HG03060 (cell line): ENCODE results near the gene TSC22D2.
"Not testable (repeated sequence)": the region's sequence is repeated elsewhere in the genome, so short reads cannot be mapped to it uniquely, and the experiment has no call there.

Experiments
- ATAC-seq: cut with Tn5 transposase; IDR thresholded peaks from one replicate; pipeline ENCODE4 v1.9.1; 2021; ENCODE audit warnings: low read depth, moderate number of reproducible peaks; ENCODE audit not compliant: unreplicated experiment

The TSC22D2 gene

GRCh38 chr3:150479370-150479769, 71.3 kb downstream of the TSC22D2 start:
- ATAC-seq: no peak

GRCh38 chr3:150480877-150481276, 72.8 kb downstream of the TSC22D2 start:
- no peak for ATAC-seq

- no peak for ATAC-seq
Measured at GRCh38 chr3:150483226-150483625, 75.1 kb downstream of the TSC22D2 start.

GRCh38 chr3:150484410-150484809, 76.3 kb downstream of the TSC22D2 start:
- ATAC-seq: no peak

- ATAC-seq: no peak
Measured at GRCh38 chr3:150488867-150489266, 80.8 kb downstream of the TSC22D2 start.

DNA sequence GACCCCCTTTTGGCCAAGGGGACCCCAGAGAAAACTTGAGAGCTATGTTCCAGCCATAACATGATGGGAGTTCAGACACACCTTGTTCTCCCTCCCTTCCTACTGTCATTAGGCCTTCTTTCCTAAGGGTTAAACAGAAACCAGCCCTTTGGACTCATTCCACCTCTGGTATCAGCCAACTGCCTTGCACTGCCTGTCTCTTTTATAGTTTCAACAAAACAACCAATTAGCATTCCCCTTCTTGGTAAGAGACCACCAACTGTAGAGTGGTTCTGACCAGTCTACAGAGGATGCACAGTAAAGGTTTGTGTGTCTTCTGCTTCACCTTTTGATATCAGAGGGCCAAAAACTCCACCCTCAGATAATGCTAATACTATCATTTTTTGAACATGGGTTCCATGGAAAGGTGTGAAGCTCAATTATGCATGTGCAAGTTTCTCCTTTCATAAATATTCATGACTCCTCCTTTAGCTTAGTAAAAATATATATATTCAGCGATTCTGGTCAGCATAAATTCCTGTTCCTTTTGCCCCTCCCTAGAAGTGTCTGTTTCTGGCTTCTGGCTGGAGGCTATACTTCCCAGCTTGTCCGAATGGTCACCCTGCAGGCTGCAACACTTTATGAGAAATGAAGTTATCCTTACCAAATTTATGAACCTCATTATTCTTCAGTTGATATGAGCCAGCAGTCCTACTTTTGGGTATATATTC, 82.3 kb downstream of the TSC22D2 start:
- no peak for ATAC-seq

GRCh38 chr3:150494411-150494977, 86.4 kb downstream of the TSC22D2 start:
- no peak for ATAC-seq

- ATAC-seq: no peak
Measured at GRCh38 chr3:150495149-150495548, 87.1 kb downstream of the TSC22D2 start.

- no peak for ATAC-seq
Measured at GRCh38 chr3:150495563-150496168, 87.6 kb downstream of the TSC22D2 start.

- no peak for ATAC-seq
Measured at GRCh38 chr3:150497956-150498355, 89.9 kb downstream of the TSC22D2 start.

GRCh38 chr3:150500960-150501359, 92.9 kb downstream of the TSC22D2 start:
- not testable (repeated sequence) for ATAC-seq

GRCh38 chr3:150503402-150504099, 95.5 kb downstream of the TSC22D2 start:
- no peak for ATAC-seq

DNA sequence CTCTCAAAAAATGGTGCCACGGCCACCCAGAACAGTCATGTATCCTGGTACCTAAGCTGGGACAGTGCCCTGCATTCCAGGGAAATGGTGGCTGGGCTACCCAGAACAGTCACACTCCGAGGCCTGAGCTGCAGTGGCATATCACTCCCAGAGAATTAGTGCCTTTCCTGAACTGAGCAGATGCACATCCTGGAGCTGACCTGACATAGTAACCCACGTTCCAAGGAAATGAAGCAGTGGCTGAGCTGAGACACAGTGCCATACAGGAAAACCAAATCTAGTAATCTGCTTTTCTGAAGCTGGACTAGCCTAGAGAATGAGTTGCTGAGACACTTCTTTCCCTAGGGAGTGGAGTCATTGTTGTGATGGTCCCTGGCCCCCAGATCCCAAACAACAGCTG, 96.4 kb downstream of the TSC22D2 start:
- ATAC-seq: no peak

GRCh38 chr3:150508401-150508800, 100.3 kb downstream of the TSC22D2 start:
- no peak for ATAC-seq

DNA sequence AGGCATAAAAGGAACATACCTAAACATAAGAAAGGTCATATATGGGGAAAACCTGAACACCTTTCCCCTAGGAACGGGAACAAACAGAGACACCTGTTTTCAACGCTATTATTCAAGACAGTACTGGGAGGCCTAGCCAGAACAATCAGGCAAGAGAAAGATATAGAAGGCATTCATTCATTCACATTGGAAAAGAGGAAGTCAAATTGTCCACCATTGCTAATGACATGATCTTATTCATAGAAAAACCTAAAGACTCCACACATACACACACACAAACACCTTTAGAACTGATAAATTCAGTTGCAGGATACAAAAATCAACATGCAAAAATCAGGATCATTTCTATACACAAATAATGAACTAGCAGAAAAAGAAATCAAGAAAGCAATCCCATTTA, 101.7 kb downstream of the TSC22D2 start:
- ATAC-seq: no peak

DNA sequence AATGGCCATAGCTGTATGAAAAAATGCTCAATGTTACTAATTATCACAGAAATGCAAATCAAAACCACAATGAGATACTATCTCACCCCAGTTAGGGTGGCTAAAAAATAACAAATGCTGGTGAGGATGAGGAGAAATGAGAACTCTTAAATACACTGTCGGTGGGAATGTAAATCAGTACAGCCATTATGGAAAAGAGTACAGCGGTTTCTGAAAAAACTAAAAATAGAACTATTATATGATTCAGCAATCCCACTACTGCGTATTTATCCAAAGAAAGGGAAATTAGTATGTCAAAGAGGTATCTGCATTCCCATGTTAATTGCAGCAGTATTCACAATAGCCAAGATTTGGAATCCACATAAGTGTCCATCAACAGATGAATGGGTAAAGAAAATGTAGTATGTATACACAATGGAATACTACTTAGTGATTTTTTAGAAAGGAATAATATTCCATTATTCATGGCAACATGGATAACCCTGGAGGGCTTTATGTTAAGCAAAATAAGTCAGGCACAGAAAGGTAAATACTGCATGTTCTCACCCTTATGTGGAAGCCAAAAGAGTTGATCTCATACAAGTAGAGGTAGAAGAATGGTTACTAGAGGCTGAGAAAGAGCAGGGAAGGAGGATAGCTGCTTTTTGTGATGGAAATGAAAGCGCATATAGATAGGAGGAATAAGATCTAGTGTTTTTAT, 103.2 kb downstream of the TSC22D2 start:
- no peak for ATAC-seq

- no peak for ATAC-seq
Measured at GRCh38 chr3:150515210-150515609, 107.1 kb downstream of the TSC22D2 start.
